GM12801 (cell line): ENCODE measurements around the gene PSMG4.

ENCODE experiments used
- CTCF ChIP-seq: IDR thresholded peaks from one replicate; pipeline ENCODE4 v1.5.1; 2011; ENCODE audit warnings: control low read depth; ENCODE audit not compliant: insufficient read length; ENCODE audit errors: extremely low read depth

The PSMG4 gene

DNA sequence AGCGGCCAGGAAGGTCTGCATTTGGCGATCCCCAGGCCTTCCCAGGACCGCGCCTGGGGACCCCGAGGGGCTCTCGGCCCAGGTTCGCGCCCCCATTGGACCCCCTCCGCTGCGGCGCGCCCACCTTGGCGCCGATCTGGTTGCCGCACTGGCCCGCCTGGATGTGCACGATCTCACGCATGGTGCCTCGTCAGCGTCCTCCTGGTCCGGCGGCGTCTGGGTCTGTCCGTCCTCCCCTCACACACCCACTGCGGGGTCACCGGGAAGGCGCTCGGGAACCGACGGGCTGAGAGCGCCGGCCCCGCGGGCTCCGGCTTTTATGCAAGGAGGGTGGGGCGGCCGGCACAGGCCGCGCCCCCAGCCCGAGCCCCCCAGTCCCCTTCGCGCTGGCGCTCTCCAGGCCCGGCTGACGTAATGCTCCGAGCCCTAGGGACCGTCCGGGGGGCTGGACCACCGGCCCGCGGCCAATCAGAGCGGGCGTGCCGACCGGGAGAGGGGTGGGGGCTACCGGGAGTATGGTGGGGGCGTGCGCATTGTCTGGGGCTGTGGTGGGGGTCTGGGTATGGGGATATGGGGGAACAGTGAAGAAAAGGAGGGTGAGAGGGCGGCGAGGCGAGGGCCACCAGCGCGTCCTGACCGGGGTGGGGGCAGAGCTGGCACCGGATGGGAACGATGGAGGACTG is 31.2 kb upstream of the PSMG4 start, which contains the start of gene TUBB2B:
Gene TUBB2B (minus strand): TSS at position 291 of the 683 bp plus-strand sequence. CDS start 110 bp downstream, at position 181.
- no peak for TF ChIP-seq CTCF

DNA sequence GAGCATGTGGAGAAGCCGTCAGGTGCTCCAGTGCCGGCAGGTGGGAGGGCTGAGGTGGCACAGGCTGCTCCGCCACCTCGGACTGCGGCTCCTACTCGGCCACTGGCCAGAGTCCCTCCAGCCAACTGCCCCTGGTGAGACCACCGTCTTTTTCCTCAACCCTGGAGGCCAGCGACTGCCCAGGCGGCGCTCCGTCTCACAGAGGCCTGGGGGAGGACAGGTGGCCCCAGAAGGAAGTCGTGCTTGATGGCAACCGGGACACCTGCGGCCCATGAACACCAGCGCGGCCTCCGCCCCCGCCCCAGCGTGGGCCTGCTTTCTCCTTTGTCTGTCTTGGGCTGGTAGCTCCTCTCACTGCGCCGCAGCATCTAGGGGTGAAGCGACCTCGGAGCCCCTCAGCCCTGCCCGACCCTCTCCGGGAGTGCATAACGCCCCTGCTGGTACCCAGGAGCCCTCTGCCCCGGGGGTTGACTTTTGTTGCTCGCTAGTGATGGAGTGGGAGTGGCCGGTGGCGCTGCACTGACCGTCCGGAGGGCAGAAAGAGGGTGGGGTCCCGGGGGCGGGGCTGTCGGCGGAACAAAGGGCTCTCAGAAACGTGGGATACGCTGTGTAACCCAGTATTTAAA is 30.6 kb upstream of the PSMG4 start:
- TF ChIP-seq CTCF, result no peak

DNA sequence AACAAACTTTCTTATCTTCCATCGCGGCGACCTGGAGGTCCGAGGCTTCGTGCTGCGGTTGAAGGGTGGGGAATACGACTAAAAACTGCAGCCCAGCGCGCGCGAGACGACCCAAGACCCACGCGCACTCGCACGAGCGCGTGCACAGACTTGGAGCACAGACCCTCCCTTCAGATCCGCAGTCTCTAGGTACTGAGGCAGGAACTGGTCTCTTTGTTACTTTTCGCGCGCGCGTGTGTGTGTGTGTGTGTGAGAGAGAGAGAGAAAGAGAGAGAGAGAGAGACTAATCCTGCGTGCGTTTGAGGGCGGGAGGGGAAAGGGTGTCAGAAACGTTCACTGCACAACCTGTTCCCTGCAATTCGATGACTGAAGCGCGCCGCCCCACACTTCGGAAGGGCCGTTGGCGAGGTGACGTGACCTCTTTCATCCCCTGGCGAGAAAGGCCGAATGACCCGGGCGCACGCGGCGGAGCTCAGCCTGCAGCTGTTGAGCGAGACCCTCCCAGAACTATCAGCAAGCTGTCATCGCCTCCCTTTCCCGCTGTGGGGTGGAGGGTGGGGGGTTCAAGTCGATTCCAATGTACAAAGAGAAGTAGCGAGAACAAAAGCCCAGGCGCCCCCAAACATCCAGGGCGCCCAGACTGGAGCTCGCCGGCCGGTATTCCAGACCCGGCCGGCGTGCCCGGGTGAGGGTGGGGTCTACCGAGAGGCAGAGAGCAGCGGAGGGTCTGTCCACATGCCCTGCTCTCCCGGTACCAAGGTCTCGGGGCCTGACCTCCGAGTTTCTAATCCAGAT is 29.8 kb upstream of the PSMG4 start:
- TF ChIP-seq CTCF, result no peak

- no peak for TF ChIP-seq CTCF
These were observed 29.1 kb upstream of the PSMG4 start for GRCh38 chr6:3229566-3230178.

- no peak for TF ChIP-seq CTCF
These were observed 28.4 kb upstream of the PSMG4 start for GRCh38 chr6:3230256-3230882.

DNA sequence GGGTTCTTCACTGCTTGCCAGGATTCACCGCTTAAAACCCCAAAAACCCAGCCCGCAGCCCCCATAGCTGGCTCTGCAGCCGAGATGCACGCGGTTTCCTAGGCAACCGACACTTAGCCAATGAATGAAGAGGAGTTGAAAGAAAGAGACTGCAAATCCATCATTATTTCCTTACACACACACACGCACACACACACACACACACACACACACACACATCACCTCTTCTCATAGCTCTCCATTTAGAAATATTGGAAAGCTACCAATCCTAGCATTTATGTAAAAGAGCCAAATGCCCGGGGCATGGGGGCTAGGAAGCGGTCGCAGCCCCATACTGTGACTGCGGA is 27.9 kb upstream of the PSMG4 start:
- TF ChIP-seq CTCF, result no peak
